Activated naive CD4-positive, alpha-beta T cell treated with anti-CD3 and anti-CD28 coated beads, Interleukin-2, amount 50 U/mL, for 24 hours (primary cell): ENCODE results near the gene PTPRM.
"Not testable (repeated sequence)": the region's sequence is repeated elsewhere in the genome, so short reads cannot be mapped to it uniquely, and the experiment has no call there.

ENCODE experiments used
- H3K27ac Mint-ChIP-seq: one replicate; pipeline ENCODE4 v1.8.0; 2021; ENCODE audit warnings: mild to moderate bottlenecking, mixed read lengths
- H3K27me3 Mint-ChIP-seq: one replicate; pipeline ENCODE4 v1.8.0; 2021; ENCODE audit warnings: mixed read lengths
- H3K36me3 Mint-ChIP-seq: one replicate; pipeline ENCODE4 v1.8.0; 2021; ENCODE audit warnings: mixed read lengths
- H3K4me1 Mint-ChIP-seq: one replicate; pipeline ENCODE4 v1.8.0; 2021; ENCODE audit warnings: mixed read lengths
- H3K4me3 Mint-ChIP-seq: one replicate; pipeline ENCODE4 v1.8.0; 2021; ENCODE audit warnings: mild to moderate bottlenecking, mixed read lengths
- H3K9me3 Mint-ChIP-seq: one replicate; pipeline ENCODE4 v1.8.0; 2021; ENCODE audit warnings: mixed read lengths

PTPRM gene

DNA sequence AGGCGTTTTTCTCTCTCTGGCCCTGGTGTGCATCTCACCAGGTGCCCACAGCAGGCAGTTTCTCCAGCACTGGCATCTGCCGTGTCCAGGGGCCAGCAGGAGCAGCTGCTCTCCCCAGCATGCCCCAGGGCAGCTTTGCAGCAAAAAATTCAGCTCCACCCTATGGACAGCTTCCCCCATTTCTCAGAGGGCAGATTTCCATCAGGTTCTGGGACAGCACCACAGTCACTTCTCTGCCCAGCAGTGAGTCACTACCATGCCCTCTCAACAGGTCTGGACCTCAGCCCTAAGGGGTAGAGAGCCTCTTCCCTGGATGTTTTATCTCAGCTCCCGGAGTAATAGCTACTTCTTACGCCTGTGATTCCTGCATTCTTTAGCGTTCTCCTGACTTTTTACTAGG lies 871.9 kb downstream of the PTPRM start:
- no peaks in the 10 kb centered on the region for H3K27me3 Mint-ChIP-seq
- no peak overlapping the region for H3K27ac Mint-ChIP-seq
- H3K4me1 Mint-ChIP-seq, result no peaks in the 10 kb centered on the region
- peaks cover 5% of the 10 kb centered on the region for H3K9me3 Mint-ChIP-seq
- no peaks in the 10 kb centered on the region for H3K36me3 Mint-ChIP-seq
- no peak overlapping the region for H3K4me3 Mint-ChIP-seq

DNA sequence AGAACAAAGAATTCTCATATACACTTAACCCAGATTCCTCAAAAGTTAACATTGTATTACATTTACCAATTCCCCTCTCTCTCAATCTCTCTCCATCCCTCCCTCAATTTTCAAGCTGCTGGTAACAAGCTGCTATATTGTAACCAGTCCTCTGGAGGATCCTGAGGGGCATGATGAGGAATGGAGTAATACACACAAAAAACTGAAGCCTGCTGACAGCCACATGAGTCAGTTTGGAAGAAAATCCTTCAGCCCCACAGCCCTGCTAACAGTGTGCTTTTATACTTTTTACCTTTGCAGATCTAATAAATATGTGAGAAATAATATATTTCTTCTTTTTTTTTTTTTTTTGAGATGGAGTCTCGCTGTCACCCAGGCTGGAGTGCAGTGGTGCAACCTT lies 876.4 kb downstream of the PTPRM start:
- H3K4me3 Mint-ChIP-seq, result no peak overlapping the region
- no peak overlapping the region for H3K27ac Mint-ChIP-seq
- H3K27me3 Mint-ChIP-seq, result peaks cover 2% of the 10 kb centered on the region
- no peaks in the 10 kb centered on the region for H3K36me3 Mint-ChIP-seq
- H3K4me1 Mint-ChIP-seq, result no peaks in the 10 kb centered on the region
- peaks cover 5% of the 10 kb centered on the region for H3K9me3 Mint-ChIP-seq

DNA sequence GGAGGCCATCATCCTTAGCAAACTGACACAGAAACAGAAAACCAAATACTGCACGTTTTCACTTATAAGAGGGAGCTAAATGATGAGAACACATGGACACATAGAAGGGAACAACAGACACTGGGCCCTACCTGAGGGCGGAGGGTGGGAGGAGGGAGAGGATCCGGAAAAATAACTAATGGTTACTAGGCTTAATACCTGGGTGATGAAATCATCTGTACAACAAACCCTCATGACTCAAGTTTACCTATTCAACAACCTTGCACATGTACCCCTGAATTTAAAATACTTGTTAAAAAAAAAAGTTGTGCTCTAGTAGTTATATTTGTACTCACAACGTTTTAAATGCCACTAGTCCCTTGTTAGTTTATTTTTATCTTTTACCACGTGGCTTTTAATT lies 879.8 kb downstream of the PTPRM start:
- H3K4me1 Mint-ChIP-seq, H3K9me3 Mint-ChIP-seq, H3K4me3 Mint-ChIP-seq, H3K36me3 Mint-ChIP-seq, H3K27me3 Mint-ChIP-seq, H3K27ac Mint-ChIP-seq: not testable (repeated sequence)

DNA sequence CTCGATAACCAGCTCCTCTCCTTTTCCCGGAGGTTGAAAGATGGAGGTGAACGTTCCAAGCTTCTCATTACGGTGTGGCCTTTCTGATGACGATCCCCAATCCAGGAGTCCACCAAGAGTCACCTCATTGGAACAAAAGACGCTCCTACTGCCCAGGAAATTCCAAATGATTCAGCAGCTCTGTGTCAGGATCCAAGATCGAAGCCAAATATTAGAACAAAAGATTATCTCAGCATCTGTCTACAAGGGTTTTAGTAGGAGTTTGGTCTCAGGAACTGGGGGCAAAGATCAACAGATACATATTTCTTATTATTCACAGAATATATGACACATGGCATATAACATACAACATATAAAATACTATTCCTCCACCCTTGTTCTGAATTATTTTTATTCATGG lies 881.0 kb downstream of the PTPRM start:
- no peak overlapping the region for H3K27ac Mint-ChIP-seq
- no peaks in the 10 kb centered on the region for H3K9me3 Mint-ChIP-seq
- no peaks in the 10 kb centered on the region for H3K4me1 Mint-ChIP-seq
- no peaks in the 10 kb centered on the region for H3K36me3 Mint-ChIP-seq
- H3K4me3 Mint-ChIP-seq, result no peak overlapping the region
- peaks cover 4% of the 10 kb centered on the region for H3K27me3 Mint-ChIP-seq

DNA sequence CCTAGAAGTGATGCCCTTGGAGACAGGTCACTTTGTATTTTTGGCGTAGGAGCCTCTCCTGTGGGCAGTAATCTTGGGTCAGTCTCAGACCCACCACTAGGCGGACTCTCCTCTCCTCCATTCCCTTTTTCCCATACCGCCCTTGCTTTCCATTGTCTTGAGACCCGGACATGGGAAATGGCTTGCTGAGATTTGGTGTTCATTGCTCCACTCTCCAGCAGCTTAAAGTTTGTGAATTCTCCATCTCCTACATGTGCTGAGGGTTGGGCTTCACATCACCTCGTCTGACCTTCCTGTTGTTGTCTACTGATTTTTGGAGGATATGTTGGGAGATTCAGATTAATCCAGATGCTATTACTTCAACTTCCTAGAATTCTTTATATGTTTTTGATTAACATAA lies 882.9 kb downstream of the PTPRM start:
- H3K36me3 Mint-ChIP-seq, result no peaks in the 10 kb centered on the region
- H3K9me3 Mint-ChIP-seq, result no peaks in the 10 kb centered on the region
- H3K4me3 Mint-ChIP-seq, result no peak overlapping the region
- peaks cover 4% of the 10 kb centered on the region for H3K27me3 Mint-ChIP-seq
- no peaks in the 10 kb centered on the region for H3K4me1 Mint-ChIP-seq
- no peak overlapping the region for H3K27ac Mint-ChIP-seq

DNA sequence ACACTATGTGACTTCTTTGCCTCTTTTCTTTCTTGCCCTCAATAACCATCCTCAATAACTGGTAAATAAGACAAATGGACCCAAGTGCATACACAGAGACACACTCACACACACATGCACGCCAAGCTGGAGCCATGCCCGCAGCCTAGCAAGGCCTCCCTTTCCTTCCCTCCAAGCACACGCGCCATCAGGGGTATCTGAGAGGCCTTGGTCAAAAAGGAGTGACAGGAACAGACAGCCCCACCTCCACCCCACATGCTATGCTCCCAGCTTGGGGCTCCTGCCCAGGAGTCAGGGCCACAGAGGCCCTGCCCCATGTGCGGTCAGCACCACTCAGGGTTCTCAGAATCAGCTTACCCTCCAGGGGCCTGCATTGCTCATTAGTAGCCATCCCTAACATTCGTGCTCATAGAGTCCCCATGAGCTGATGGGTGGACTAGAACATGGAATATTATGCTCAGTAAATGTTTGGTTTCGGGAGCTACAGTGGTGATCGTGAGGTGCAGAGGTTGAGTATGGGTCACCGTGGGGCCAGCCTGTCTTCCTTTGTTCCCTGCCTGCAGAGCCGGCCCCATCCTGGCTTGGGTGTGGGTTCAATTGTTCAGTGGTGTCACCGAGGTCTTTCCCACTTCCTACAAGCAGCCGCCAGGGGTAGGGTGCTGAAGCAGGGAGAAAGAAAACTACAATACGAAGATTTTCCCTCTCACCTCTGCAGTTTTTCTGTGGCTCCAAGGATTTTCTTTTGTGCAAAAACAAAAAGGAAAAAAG lies 884.0 kb downstream of the PTPRM start:
- Mint-ChIP-seq H3K4me3 (no peak overlapping the region), H3K27ac (no peak overlapping the region), H3K27me3 (peaks cover 3% of the 10 kb centered on the region), H3K4me1 (no peaks in the 10 kb centered on the region), H3K9me3 (no peaks in the 10 kb centered on the region), H3K36me3 (no peaks in the 10 kb centered on the region)

DNA sequence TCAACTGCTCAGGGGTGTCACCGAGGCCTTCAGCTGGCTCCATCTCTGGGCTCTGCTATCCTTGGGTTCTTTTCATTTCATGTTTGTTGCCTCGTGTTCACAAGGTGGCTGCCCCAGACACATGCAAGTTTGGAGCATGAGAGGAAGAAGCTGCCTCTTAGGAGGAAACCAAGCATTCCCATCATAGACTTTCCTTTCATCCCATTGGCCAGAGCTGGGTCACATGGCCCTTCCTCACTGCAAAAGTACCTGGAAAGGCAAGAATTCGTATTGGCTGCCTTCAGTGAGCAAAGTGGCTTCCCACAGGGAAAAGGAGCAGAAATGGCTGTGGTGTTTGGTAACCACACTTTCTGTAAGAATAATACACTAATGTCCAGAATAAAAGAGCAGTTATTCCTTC lies 886.4 kb downstream of the PTPRM start:
- no peak overlapping the region for H3K27ac Mint-ChIP-seq
- H3K27me3 Mint-ChIP-seq, result peaks cover 3% of the 10 kb centered on the region
- no peaks in the 10 kb centered on the region for H3K4me1 Mint-ChIP-seq
- H3K36me3 Mint-ChIP-seq, result no peaks in the 10 kb centered on the region
- no peaks in the 10 kb centered on the region for H3K9me3 Mint-ChIP-seq
- no peak overlapping the region for H3K4me3 Mint-ChIP-seq

DNA sequence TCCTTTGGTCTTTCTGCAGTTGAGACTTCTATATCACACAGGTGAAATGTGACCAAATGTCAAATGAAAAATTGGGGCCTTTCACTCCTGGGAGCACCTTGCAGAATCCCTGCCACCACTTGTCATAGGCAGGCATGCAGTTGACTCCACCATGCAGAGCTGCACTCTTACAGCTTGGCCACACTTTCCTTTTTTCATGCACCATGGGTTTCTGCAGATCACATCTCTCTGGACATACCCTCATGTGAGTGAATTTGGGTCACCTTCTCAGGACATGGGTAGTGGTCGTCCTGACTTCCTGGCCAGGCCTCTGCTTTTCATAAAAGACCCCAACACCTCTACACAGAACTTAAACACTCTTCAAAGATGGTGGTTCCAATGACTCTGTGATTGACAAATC lies 887.0 kb downstream of the PTPRM start:
- H3K36me3 Mint-ChIP-seq, result no peaks in the 10 kb centered on the region
- H3K4me1 Mint-ChIP-seq, result no peaks in the 10 kb centered on the region
- peaks cover 3% of the 10 kb centered on the region for H3K27me3 Mint-ChIP-seq
- no peaks in the 10 kb centered on the region for H3K9me3 Mint-ChIP-seq
- H3K4me3 Mint-ChIP-seq, result no peak overlapping the region
- H3K27ac Mint-ChIP-seq, result no peak overlapping the region

DNA sequence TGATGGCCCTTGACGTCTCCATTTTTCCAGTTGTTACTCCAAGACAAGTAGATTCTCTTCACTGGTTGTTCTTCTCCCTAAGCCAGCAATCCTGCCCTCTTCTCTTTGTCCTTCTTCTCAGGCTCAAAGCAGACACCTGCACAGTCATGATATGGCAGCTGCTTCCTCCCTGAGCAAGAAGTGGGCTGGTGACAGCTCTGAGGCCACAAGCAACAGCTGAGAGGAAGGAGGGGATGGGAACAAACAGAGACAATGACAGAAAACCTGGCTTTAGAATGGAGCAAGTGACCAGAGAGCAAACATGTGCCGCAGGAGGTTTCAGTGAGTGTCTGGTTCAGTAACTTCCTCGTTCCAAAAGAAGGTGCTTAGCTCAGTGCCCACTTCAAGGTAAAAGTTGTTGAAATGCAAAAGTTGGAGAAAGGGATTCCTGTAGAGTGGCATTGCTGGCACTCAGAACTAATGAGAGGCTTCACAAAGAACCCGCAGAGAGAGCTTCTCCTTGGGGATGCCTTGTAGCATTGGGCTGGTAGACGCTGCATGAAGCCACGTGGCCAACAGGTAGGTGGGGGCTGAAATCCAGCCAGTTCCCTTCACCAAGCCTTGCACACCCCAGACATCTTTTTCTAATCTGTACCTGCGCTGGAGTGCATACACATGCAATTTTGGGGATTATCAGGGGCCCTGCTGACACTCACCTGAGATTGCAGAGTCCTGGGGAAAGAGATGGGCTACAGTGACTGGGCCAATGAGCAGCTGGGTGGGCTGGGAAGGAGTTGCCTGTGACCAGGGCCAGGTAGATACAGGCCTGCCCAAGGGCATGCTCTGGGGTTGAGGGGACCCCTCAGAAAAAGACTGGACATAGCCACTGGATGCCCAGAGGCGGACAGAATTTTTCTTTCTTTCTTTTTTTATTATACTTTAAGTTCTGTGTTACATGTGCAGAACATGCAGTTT lies 888.8 kb downstream of the PTPRM start:
- Mint-ChIP-seq H3K9me3 (no peaks in the 10 kb centered on the region), H3K36me3 (no peaks in the 10 kb centered on the region), H3K27me3 (peaks cover 3% of the 10 kb centered on the region), H3K27ac (no peak overlapping the region), H3K4me3 (no peak overlapping the region), H3K4me1 (no peaks in the 10 kb centered on the region)
